H9 (cell line): Measurements from ENCODE around the gene GPR176. TPM values are rescaled to one million over a fixed set of nuclear protein-coding genes. Genes with fewer than 3 reads are reported as not detected.
A peak's percentile ranks its signal among the peaks of the same experiment; 100 is the strongest.

Experiments
- DNase-seq: peaks from one replicate; pipeline ENCODE4 v3.0.0-alpha.2; 2017
- H2AFZ ChIP-seq: one replicate; pipeline ENCODE4 v1.6.1; 2013; ENCODE audit warnings: mild to moderate bottlenecking, low read length, control low read depth, moderate library complexity
- H2AK5ac ChIP-seq: 2 replicates; pipeline ENCODE4 v1.6.1; 2013; ENCODE audit warnings: low read length, control low read depth, mixed read lengths; ENCODE audit not compliant: insufficient read length
- H2BK120ac ChIP-seq: one replicate; pipeline ENCODE4 v1.6.1; 2013; ENCODE audit warnings: low read depth, mild to moderate bottlenecking, low read length, control low read depth, inconsistent platforms; ENCODE audit not compliant: poor library complexity, severe bottlenecking
- H2BK12ac ChIP-seq: 2 replicates; pipeline ENCODE4 v1.6.1; 2013; ENCODE audit warnings: low read length, control low read depth, mixed read lengths, low read depth; ENCODE audit not compliant: insufficient read length
- H2BK15ac ChIP-seq: 2 replicates; pipeline ENCODE4 v1.6.1; 2013; ENCODE audit warnings: low read depth, low read length, control low read depth
- H2BK20ac ChIP-seq: one replicate; pipeline ENCODE4 v1.6.1; 2013; ENCODE audit warnings: low read depth, mild to moderate bottlenecking, low read length, control low read depth, inconsistent platforms; ENCODE audit not compliant: poor library complexity, severe bottlenecking
- H2BK5ac ChIP-seq: 2 replicates; pipeline ENCODE4 v1.6.1; 2013; ENCODE audit warnings: low read length, control low read depth, mixed read lengths; ENCODE audit not compliant: insufficient read length
- H3K14ac ChIP-seq: 2 replicates; pipeline ENCODE4 v1.6.1; 2013; ENCODE audit warnings: low read length, control low read depth; ENCODE audit not compliant: insufficient read depth
- H3K18ac ChIP-seq: 2 replicates; pipeline ENCODE4 v1.6.1; 2013; ENCODE audit warnings: low read depth, mild to moderate bottlenecking, mixed read lengths, low read length, control low read depth; ENCODE audit not compliant: insufficient read length
- H3K23ac ChIP-seq: 2 replicates; pipeline ENCODE4 v1.6.1; 2013; ENCODE audit warnings: low read length, control low read depth, mixed read lengths, low read depth; ENCODE audit not compliant: insufficient read length
- H3K23me2 ChIP-seq: 2 replicates; pipeline ENCODE4 v1.6.1; 2013; ENCODE audit warnings: low read depth, mild to moderate bottlenecking, mixed read lengths, low read length, control low read depth; ENCODE audit not compliant: insufficient read length, poor library complexity, severe bottlenecking
- H3K27ac ChIP-seq: 2 replicates; pipeline ENCODE4 v1.5.1; 2013; ENCODE audit warnings: low read length, control low read depth, mixed read lengths, low read depth; ENCODE audit not compliant: insufficient read length
- H3K27me3 ChIP-seq: 2 replicates; pipeline ENCODE4 v1.6.1; 2013; ENCODE audit warnings: low read length, control low read depth, inconsistent platforms; ENCODE audit not compliant: insufficient read depth
- H3K4ac ChIP-seq: 2 replicates; pipeline ENCODE4 v1.6.1; 2013; ENCODE audit warnings: low read depth, mild to moderate bottlenecking, control low read depth, inconsistent platforms, low read length, moderate library complexity
- H3K4me1 ChIP-seq: 2 replicates; pipeline ENCODE4 v1.6.1; 2013; ENCODE audit warnings: low read length, control low read depth, inconsistent platforms; ENCODE audit not compliant: insufficient read depth
- H3K4me2 ChIP-seq: 2 replicates; pipeline ENCODE4 v1.6.1; 2013; ENCODE audit warnings: low read length, control low read depth, mixed read lengths; ENCODE audit not compliant: insufficient read length, insufficient read depth
- H3K56ac ChIP-seq: 2 replicates; pipeline ENCODE4 v1.6.1; 2013; ENCODE audit warnings: low read depth, mild to moderate bottlenecking, mixed read lengths, low read length, control low read depth; ENCODE audit not compliant: insufficient read length
- H3K79me1 ChIP-seq: 2 replicates; pipeline ENCODE4 v1.6.1; 2013; ENCODE audit warnings: low read depth, mild to moderate bottlenecking, moderate library complexity, low read length, control low read depth, inconsistent platforms; ENCODE audit not compliant: insufficient read depth, poor library complexity, severe bottlenecking
- H3K79me2 ChIP-seq: 2 replicates; pipeline ENCODE4 v1.6.1; 2013; ENCODE audit warnings: low read length, control low read depth, inconsistent platforms; ENCODE audit not compliant: insufficient read depth
- H3K9ac ChIP-seq: 2 replicates; pipeline ENCODE4 v1.6.1; 2013; ENCODE audit warnings: low read length, control low read depth, mixed read lengths; ENCODE audit not compliant: insufficient read length; ENCODE audit errors: extremely low read depth
- H3K9me3 ChIP-seq: one replicate; pipeline ENCODE4 v1.6.1; 2013; ENCODE audit warnings: low read depth, low read length, inconsistent platforms; ENCODE audit not compliant: control insufficient read depth
- H3T11ph ChIP-seq: one replicate; pipeline ENCODE4 v1.6.1; 2013; ENCODE audit warnings: mild to moderate bottlenecking, low read length, control low read depth, inconsistent platforms
- H4K20me1 ChIP-seq: one replicate; pipeline ENCODE4 v1.6.1; 2013; ENCODE audit not compliant: control insufficient read depth, insufficient read length, insufficient read depth
- H4K5ac ChIP-seq: 2 replicates; pipeline ENCODE4 v1.6.1; 2013; ENCODE audit warnings: low read depth, mild to moderate bottlenecking, mixed read lengths, low read length, control low read depth; ENCODE audit not compliant: insufficient read length
- H4K8ac ChIP-seq: replicated peaks from 2 replicates; pipeline ENCODE4 v1.6.1; 2013; ENCODE audit warnings: low read length, control low read depth, mixed read lengths, low read depth; ENCODE audit not compliant: insufficient read length
- H4K91ac ChIP-seq: 2 replicates; pipeline ENCODE4 v1.6.1; 2013; ENCODE audit warnings: low read depth, mild to moderate bottlenecking, moderate library complexity, mixed read lengths, low read length, control low read depth; ENCODE audit not compliant: insufficient read length
- H3K27ac Mint-ChIP-seq, 3 experiments: 2 replicates in 2 of 3; 3 replicates in 1 of 3; pipeline ENCODE4 v1.8.0; 2020 to 2021; ENCODE audit warnings: mixed read lengths in 3 of 3, mild to moderate bottlenecking in 1 of 3, moderate library complexity in 1 of 3
- H3K27me3 Mint-ChIP-seq: 2 replicates; pipeline ENCODE4 v1.8.0; 2021; ENCODE audit warnings: low read depth, mild to moderate bottlenecking, moderate library complexity, mixed read lengths
- H3K36me3 Mint-ChIP-seq, 3 experiments: 2 replicates in 2 of 3; 3 replicates in 1 of 3; pipeline ENCODE4 v1.8.0; 2020 to 2021; ENCODE audit warnings: low read depth in 3 of 3, mixed read lengths in 3 of 3; ENCODE audit not compliant: insufficient read depth in 1 of 3
- H3K4me1 Mint-ChIP-seq, 2 experiments: 2 replicates each; pipeline ENCODE4 v1.8.0; 2020; ENCODE audit warnings: mixed read lengths in 2 of 2
- H3K4me3 Mint-ChIP-seq, 2 experiments: 2 replicates in 1 of 2; 3 replicates in 1 of 2; pipeline ENCODE4 v1.8.0; 2020 to 2021; ENCODE audit warnings: mild to moderate bottlenecking in 2 of 2, mixed read lengths in 2 of 2, moderate library complexity in 1 of 2
- H3K9me3 Mint-ChIP-seq, 2 experiments: 2 replicates in 1 of 2; 3 replicates in 1 of 2; pipeline ENCODE4 v1.8.0; 2020; ENCODE audit warnings: mild to moderate bottlenecking in 2 of 2, mixed read lengths in 2 of 2, moderate library complexity in 1 of 2
- WGBS: extraction: QIAGEN DNeasy Blood & Tissue Kit; methylation state at CpG from one replicate; pipeline ENCODE4 v1.1.7; 2013; ENCODE audit warnings: missing lambda C conversion rate, low lambda C conversion rate, mixed read lengths; ENCODE audit not compliant: insufficient read length; ENCODE audit errors: extremely low coverage; 5-methylcytosine and 5-hydroxymethylcytosine counted together
- total RNA-seq: library from RNA; stranded (reverse); gene quantifications from 2 replicates; pipeline ENCODE4 v1.2.1, GENCODE V29; 2021
- TF ChIP-seq, protein P1 (sequence below): fragments of 200-600 bp; sonication (generic); conservative IDR thresholded peaks from 3 replicates; pipeline ENCODE4 v1.8.0; 2021; ENCODE audit warnings: antibody characterized with exemption, mild to moderate bottlenecking

GPR176 gene
- total RNA-seq, 1 experiment from 2014 or later: 132 TPM

DNA sequence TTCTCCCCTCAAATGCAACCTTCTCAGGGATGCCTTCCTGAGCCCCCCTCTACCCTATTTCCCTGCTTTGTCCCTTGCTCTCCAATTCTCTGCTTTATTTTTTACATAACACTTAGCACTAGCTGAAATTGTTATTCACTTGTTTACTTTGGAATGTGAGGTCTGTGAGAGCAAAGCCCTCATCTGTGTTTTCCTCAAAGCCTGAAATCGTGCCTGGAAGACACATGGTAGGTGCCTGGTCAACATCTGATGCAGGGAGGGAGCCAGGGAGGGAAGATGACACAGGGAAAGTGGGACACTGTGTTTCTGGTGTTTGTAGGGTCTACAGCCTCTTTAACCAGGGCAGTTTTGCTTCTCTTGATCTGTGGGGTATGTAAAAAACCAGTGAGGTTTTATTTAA, 37.4 kb upstream of the GPR176 start:
- Histone ChIP-seq H4K5ac (no peak overlapping the region), H3K4ac (no peak overlapping the region), H2AFZ (no peak overlapping the region), H3K23me2 (no peaks in the 10 kb centered on the region), H3K79me2 (no peaks in the 10 kb centered on the region), H3K9me3 (no peaks in the 10 kb centered on the region), H3K79me1 (no peaks in the 10 kb centered on the region), H3K23ac (no peak overlapping the region), H2AK5ac (no peak overlapping the region), H3K27me3 (no peaks in the 10 kb centered on the region), H3K14ac (no peak overlapping the region; the same call in 1 of the 2 replicates), H3K56ac (no peak overlapping the region), H2BK15ac (no peak overlapping the region), H3K4me2 (no peak overlapping the region), H4K20me1 (peaks cover 2% of the 10 kb centered on the region), H3K4me1 (0 out of 2 replicates have a peak, but pooled peaks cover 2% of the 10 kb centered on the region), H2BK5ac (no peak overlapping the region), H3T11ph (no peak overlapping the region), H3K18ac (no peak overlapping the region), H3K9ac (no peak overlapping the region), H2BK120ac (no peak overlapping the region), H4K91ac (no peak overlapping the region), H2BK12ac (no peak overlapping the region), H4K8ac (no peak overlapping the region), H3K27ac (no peak overlapping the region), H2BK20ac (no peak overlapping the region)
- Mint-ChIP-seq H3K4me3 (no peak overlapping the region), H3K36me3 (peaks cover 35 to 57% (median 44%) of the 10 kb centered on the region in 3 experiments; a peak in 6 of 7 replicates), H3K27me3 (no peaks in the 10 kb centered on the region), H3K9me3 (no peaks in the 10 kb centered on the region), H3K4me1 (peaks cover 6 to 10% of the 10 kb centered on the region in 2 experiments), H3K27ac (peak overlapping the region; percentile 1 to 68 (median 2); a peak in 5 of 7 replicates)
- TF ChIP-seq, protein P1, sequence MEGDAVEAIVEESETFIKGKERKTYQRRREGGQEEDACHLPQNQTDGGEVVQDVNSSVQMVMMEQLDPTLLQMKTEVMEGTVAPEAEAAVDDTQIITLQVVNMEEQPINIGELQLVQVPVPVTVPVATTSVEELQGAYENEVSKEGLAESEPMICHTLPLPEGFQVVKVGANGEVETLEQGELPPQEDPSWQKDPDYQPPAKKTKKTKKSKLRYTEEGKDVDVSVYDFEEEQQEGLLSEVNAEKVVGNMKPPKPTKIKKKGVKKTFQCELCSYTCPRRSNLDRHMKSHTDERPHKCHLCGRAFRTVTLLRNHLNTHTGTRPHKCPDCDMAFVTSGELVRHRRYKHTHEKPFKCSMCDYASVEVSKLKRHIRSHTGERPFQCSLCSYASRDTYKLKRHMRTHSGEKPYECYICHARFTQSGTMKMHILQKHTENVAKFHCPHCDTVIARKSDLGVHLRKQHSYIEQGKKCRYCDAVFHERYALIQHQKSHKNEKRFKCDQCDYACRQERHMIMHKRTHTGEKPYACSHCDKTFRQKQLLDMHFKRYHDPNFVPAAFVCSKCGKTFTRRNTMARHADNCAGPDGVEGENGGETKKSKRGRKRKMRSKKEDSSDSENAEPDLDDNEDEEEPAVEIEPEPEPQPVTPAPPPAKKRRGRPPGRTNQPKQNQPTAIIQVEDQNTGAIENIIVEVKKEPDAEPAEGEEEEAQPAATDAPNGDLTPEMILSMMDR: no peak
- no CpG with 5 or more reads among the region's 1 CpG for WGBS
- DNase-seq: no peak
